D721Med (cell line): ENCODE measurements around the gene GUK1.
A peak's percentile ranks its signal among the peaks of the same experiment; 100 is the strongest.

Experiments
- DNase-seq: peaks from one replicate; pipeline ENCODE4 v3.0.0; 2011; ENCODE audit warnings: low spot score; ENCODE audit not compliant: insufficient read length
- FAIRE-seq: peaks from 2 replicates; lab custom pipeline; 2011; peaks lifted over from hg19 to GRCh38; lab: Jason Lieb, UNC
- TF ChIP-seq, protein P1 (sequence below): IDR thresholded peaks from 2 replicates; pipeline ENCODE4 v1.5.1; 2012; ENCODE audit warnings: mild to moderate bottlenecking, control low read depth; ENCODE audit not compliant: insufficient read depth; ENCODE audit errors: missing control alignments

The GUK1 gene

DNA sequence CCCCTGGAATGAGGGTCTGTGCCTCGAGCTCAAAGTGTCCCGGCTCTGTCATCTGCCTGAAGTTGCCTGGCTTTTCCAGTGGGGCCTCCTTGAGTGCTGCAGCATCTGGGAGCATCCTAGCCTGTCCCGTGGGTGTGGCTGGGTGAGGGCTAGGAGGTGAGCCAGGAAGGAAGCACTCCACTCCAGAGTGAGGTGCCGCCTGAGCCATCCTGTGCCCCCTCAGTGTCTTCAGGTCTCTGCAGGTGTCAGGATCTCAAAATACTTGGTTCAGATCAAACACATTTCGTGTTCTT is 37.0 kb downstream of the GUK1 start:
- no peak for DNase-seq
- TF ChIP-seq, protein P1, sequence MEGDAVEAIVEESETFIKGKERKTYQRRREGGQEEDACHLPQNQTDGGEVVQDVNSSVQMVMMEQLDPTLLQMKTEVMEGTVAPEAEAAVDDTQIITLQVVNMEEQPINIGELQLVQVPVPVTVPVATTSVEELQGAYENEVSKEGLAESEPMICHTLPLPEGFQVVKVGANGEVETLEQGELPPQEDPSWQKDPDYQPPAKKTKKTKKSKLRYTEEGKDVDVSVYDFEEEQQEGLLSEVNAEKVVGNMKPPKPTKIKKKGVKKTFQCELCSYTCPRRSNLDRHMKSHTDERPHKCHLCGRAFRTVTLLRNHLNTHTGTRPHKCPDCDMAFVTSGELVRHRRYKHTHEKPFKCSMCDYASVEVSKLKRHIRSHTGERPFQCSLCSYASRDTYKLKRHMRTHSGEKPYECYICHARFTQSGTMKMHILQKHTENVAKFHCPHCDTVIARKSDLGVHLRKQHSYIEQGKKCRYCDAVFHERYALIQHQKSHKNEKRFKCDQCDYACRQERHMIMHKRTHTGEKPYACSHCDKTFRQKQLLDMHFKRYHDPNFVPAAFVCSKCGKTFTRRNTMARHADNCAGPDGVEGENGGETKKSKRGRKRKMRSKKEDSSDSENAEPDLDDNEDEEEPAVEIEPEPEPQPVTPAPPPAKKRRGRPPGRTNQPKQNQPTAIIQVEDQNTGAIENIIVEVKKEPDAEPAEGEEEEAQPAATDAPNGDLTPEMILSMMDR = no peak
- no peak for FAIRE-seq

DNA sequence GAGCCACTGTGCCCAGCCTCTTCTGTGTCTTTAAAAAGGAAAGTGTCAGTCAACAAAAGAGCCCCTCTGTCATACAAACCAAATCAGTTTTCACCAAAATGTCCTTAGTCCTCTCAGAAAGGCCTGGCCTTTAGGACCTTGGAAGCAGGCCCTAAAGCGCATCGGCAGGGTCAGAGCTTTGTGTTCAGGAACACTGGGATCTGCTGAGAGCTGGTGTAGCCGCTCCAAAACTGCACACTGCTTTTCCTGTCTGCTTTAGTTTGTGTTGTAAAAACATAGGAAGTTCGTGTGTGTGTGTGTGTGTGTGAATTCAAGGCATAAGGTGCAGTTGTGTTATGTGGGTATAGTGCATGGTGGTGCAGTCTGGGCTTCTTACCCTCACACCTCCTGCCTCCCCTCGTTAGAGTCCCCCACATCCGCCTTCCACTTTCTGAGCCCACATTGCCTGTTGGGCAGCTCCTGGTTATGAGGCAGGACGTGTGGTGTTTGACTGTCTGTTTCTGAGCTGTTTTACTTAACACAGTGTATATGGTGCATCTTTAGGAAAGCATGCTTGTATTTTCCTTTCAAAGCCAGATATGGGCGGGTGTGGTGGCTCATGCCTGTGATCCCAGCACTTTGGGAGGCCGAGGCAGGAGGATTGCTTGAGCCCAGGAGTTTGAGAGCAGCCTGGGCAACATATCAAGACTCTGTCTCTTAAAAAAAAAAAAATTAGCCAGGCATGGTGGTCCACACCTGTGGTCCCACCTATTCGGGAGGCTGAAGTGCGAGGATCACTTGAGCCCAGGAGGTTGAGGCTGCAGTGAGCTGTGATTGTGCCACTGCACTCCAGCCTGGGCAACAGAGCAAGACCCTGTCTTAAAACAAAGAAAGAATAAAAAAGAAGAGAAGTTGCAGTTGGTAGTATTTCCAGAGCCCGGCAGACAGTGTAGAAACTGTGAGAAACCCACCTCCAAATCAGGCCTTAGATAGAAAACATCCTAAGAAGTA is 37.9 kb downstream of the GUK1 start:
- no peak for DNase-seq
- FAIRE-seq = no peak
- TF ChIP-seq, protein P1 = no peak

- TF ChIP-seq, protein P1 = no peak
- DNase-seq (no peak), FAIRE-seq (no peak)
Observed at GRCh38 chr1:228178737-228179684, 38.9 kb downstream of the GUK1 start.

GRCh38 chr1:228180271-228180958 is 40.3 kb downstream of the GUK1 start:
- no peak for FAIRE-seq
- TF ChIP-seq, protein P1 = peak; percentile 34
- DNase-seq = no peak

DNA sequence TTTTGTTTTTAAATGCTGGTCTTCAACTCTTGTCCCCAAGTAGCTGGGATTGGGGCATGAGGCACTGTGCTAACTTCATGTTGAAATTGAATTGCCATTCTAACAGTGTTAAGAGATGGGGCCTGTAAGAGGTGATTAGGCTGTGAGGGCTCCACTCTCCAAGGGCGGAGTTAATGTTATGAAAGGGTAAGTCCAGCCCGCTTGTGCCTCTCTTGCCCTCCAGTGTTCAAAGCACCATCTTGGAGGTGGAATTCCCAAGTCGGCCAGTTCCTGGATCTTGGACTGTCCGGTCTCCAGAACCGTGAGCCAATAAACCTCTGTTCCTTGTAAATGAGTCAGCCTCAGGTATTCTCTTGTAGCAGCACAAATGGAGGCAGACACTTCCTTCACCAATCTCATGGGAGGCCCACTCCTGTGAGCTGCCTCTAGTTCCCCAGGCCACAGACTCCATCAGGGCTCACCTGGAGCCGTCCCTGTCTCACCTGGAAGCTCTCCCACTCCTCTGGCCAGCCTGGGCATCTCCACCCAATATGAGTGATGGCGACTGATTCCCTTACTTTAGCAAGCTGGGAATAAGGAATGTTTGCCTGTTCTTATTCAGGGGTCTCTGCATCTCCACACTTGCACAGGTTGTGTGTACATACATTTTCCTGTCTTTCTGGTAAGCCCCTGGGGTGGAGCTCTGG is 41.0 kb downstream of the GUK1 start:
- TF ChIP-seq, protein P1 = no peak
- DNase-seq (no peak), FAIRE-seq (no peak)

GRCh38 chr1:228181645-228182034 is 41.6 kb downstream of the GUK1 start:
- TF ChIP-seq, protein P1 = no peak
- no peak for DNase-seq
- FAIRE-seq = no peak
